ENCODE results near the gene INAFM1. TPM values are rescaled to one million over a fixed set of nuclear protein-coding genes. Genes with fewer than 3 reads are reported as not detected.
"Not testable (repeated sequence)": the region's sequence is repeated elsewhere in the genome, so short reads cannot be mapped to it uniquely, and the experiment has no call there.

The INAFM1 gene
- polyA plus RNA-seq, 3 donors = 13.2 to 25.4 (median 16.1) TPM

- 2 to 5% (median 3%) methylated on average over 26 to 61 of the region's 62 CpGs for WGBS, 3 donors
- no peak overlapping the region for H3K27ac ChIP-seq (ENCODE audit: low read depth, low read length)
These were observed 34.9 kb upstream of the INAFM1 start for GRCh38 chr19:47239610-47240296.

- H3K27ac ChIP-seq (ENCODE audit: low read depth, low read length) = no peak overlapping the region
- 32 to 57% (median 39%) methylated on average over 6 of the region's 6 CpGs for WGBS, 3 donors
These were observed 34.1 kb upstream of the INAFM1 start for GRCh38 chr19:47240556-47240955.

- WGBS, 3 donors = 6 to 10% (median 7%) methylated on average over 18 to 27 of the region's 27 CpGs
- H3K27ac ChIP-seq (ENCODE audit: low read depth, low read length) = no peak overlapping the region
These were observed 33.4 kb upstream of the INAFM1 start for GRCh38 chr19:47240996-47241918.

GRCh38 chr19:47241919-47242577 is 32.6 kb upstream of the INAFM1 start:
- H3K27ac ChIP-seq (ENCODE audit: low read depth, low read length) = no peak overlapping the region
- WGBS, 3 donors = 76 to 83% (median 79%) methylated on average over 7 of the region's 7 CpGs

GRCh38 chr19:47243364-47243775 is 31.3 kb upstream of the INAFM1 start:
- no peak overlapping the region for H3K27ac ChIP-seq (ENCODE audit: low read depth, low read length)
- WGBS, 3 donors = 17 to 20% (median 20%) methylated on average over 7 to 9 of the region's 9 CpGs

GRCh38 chr19:47243776-47244547 is 30.7 kb upstream of the INAFM1 start:
- no peak overlapping the region for H3K27ac ChIP-seq (ENCODE audit: low read depth, low read length)
- 1 to 2% (median 2%) methylated on average over 46 of the region's 46 CpGs for WGBS, 3 donors

- WGBS, 3 donors = 26 to 33% (median 26%) methylated on average over 25 of the region's 25 CpGs
These were observed 27.2 kb upstream of the INAFM1 start for GRCh38 chr19:47247308-47247990.

GRCh38 chr19:47253016-47253415 is 21.7 kb upstream of the INAFM1 start:
- H3K27ac ChIP-seq (ENCODE audit: low read depth, low read length) = not testable (repeated sequence)
- 83 to 87% (median 85%) methylated on average over 8 of the region's 8 CpGs for WGBS, 3 donors

More at GRCh38 chr19:47247308-47247990, 27.2 kb upstream of the INAFM1 start:
- H3K27ac ChIP-seq (ENCODE audit: low read depth, low read length) = no peak overlapping the region

GRCh38 chr19:47253467-47253881 is 21.2 kb upstream of the INAFM1 start:
- no peak overlapping the region for H3K27ac ChIP-seq (ENCODE audit: low read depth, low read length)

GRCh38 chr19:47253970-47254369 is 20.7 kb upstream of the INAFM1 start:
- 87 to 90% (median 90%) methylated on average over 5 of the region's 5 CpGs for WGBS, 3 donors
- no peak overlapping the region for H3K27ac ChIP-seq (ENCODE audit: low read depth, low read length)

More at GRCh38 chr19:47253467-47253881, 21.2 kb upstream of the INAFM1 start:
- WGBS, 3 donors = 72 to 81% (median 73%) methylated on average over 3 of the region's 3 CpGs

GRCh38 chr19:47255879-47256692 is 18.6 kb upstream of the INAFM1 start, which contains the start of gene CCDC9:
TSS of gene CCDC9 (plus strand) at chr19:47256525. CDS start at chr19:47258401, 1,876 bp downstream.
- peak within 1 kb of the TSS; percentile 78 for H3K27ac ChIP-seq (ENCODE audit: low read depth, low read length)
- WGBS, 3 donors = 14 to 16% (median 15%) methylated on average over 51 to 60 of the region's 60 CpGs

GRCh38 chr19:47256693-47257410 is 17.8 kb upstream of the INAFM1 start:
- peak overlapping the region; percentile 78 for H3K27ac ChIP-seq (ENCODE audit: low read depth, low read length)
- 0 to 1% (median 0%) methylated on average over 44 to 52 of the region's 52 CpGs for WGBS, 3 donors

GRCh38 chr19:47257411-47258169 is 17.1 kb upstream of the INAFM1 start:
- H3K27ac ChIP-seq (ENCODE audit: low read depth, low read length) = no peak overlapping the region
- 3 to 7% (median 4%) methylated on average over 29 of the region's 29 CpGs for WGBS, 3 donors

GRCh38 chr19:47258434-47258833 is 16.3 kb upstream of the INAFM1 start:
- H3K27ac ChIP-seq (ENCODE audit: low read depth, low read length) = no peak overlapping the region
- 54 to 91% (median 90%) methylated on average over 9 of the region's 9 CpGs for whole genome bisulfite sequencing, 3 donors

GRCh38 chr19:47258895-47259555 is 15.7 kb upstream of the INAFM1 start:
- 68 to 92% (median 90%) methylated on average over 6 of the region's 6 CpGs for WGBS, 3 donors
- H3K27ac ChIP-seq (ENCODE audit: low read depth, low read length) = no peak overlapping the region

Data from adipose tissue (tissue), 3 donors.